Measurements from ENCODE around the gene HECTD1. TPM values are rescaled to one million over a fixed set of nuclear protein-coding genes. Genes with fewer than 3 reads are reported as not detected.
"Not testable (repeated sequence)": the region's sequence is repeated elsewhere in the genome, so short reads cannot be mapped to it uniquely, and the experiment has no call there.

The HECTD1 gene
- total and polyA plus RNA-seq, 3 experiments from 2014 or later, result 33.6 to 112 (median 101) TPM

GRCh38 chr14:31062908-31063307 is 144.7 kb downstream of the HECTD1 start:
- peaks cover 8 to 12% (median 10%) of the 10 kb centered on the region in 3 donors for H3K4me1 Mint-ChIP-seq
- peaks cover 0 to 11% (median 3%) of the 10 kb centered on the region in 3 donors for H3K36me3 Mint-ChIP-seq
- H3K4me1 ChIP-seq (ENCODE audit: insufficient read depth, low read length); H3K9me3 ChIP-seq (ENCODE audit: low read length); H3K27me3 ChIP-seq (ENCODE audit: insufficient read depth, low read length, poor library complexity, severe bottlenecking); H3K27me3 Mint-ChIP-seq; H3K36me3 ChIP-seq (ENCODE audit: insufficient read depth, low read length); POLR2A ChIA-PET; H3K4me3 Mint-ChIP-seq; H3K4me3 ChIP-seq (ENCODE audit: low read length); H3K27ac Mint-ChIP-seq; DNase-seq; H3K9me3 Mint-ChIP-seq; H3K27ac ChIP-seq (ENCODE audit: low read depth, low read length): not testable (repeated sequence)
- CTCF ChIA-PET, result interaction anchor here (0.7 kb wide), 1 partner anchor 566 kb away, joined by 3 read pairs; no protein-coding TSS in a partner anchor

DNA sequence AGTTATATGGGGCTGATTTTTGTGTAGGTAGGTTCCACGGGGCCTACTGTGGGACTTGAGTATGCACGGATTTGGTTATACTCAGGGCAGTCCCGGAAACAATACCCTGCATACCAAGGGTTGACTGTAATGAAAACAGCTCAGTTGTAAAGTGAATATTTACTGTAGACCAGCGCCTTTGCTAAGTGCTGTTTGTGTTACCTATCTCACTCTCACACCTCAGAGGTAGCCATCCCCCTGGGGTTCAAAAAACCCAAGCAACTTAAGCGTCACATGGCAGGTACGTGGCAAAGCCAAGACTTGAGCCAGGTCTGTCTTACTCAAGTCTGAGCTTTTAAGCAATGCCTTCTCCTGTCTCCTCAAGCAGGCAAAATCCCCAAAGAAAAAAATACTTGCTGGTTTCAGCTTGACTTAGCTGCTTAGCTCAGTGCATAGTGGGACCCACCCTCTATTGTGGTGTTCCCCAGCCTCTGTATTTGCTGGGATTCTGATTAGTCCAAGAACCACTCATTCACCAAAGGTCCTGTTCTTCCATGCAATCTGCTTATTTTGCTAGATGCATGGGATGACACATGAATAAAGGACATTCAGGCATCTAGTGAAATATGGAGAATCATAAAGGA is 147.2 kb downstream of the HECTD1 start:
- ChIA-PET POLR2A (no interaction called here), CTCF (no interaction called here)
- H3K27me3 ChIP-seq (ENCODE audit: insufficient read depth, low read length, poor library complexity, severe bottlenecking), result no peaks in the 10 kb centered on the region
- peaks cover 0 to 3% (median 2%) of the 10 kb centered on the region in 3 donors for H3K36me3 Mint-ChIP-seq
- no peak overlapping the region for H3K27ac Mint-ChIP-seq
- H3K4me3 ChIP-seq (ENCODE audit: low read length), result no peak overlapping the region
- no peak overlapping the region for H3K27ac ChIP-seq (ENCODE audit: low read depth, low read length)
- no peaks in the 10 kb centered on the region for H3K4me1 ChIP-seq (ENCODE audit: insufficient read depth, low read length)
- H3K9me3 ChIP-seq (ENCODE audit: low read length), result no peaks in the 10 kb centered on the region
- H3K27me3 Mint-ChIP-seq, result no peaks in the 10 kb centered on the region
- H3K4me3 Mint-ChIP-seq, result no peak overlapping the region
- no peaks in the 10 kb centered on the region for H3K9me3 Mint-ChIP-seq
- H3K36me3 ChIP-seq (ENCODE audit: insufficient read depth, low read length), result no peaks in the 10 kb centered on the region
- no peak for DNase-seq
- H3K4me1 Mint-ChIP-seq, result peaks cover 8 to 16% (median 13%) of the 10 kb centered on the region in 3 donors

- ChIA-PET POLR2A (no interaction called here), CTCF (no interaction called here)
- Mint-ChIP-seq H3K9me3 (no peaks in the 10 kb centered on the region), H3K27ac (peak overlapping the region in 1 of 8 donors; percentile 11), H3K27me3 (no peaks in the 10 kb centered on the region), H3K4me1 (peaks cover 8 to 16% (median 13%) of the 10 kb centered on the region in 3 donors), H3K36me3 (peaks cover 0 to 2% (median 1%) of the 10 kb centered on the region in 3 donors), H3K4me3 (no peak overlapping the region)
- no peak overlapping the region for H3K27ac ChIP-seq (ENCODE audit: low read depth, low read length)
- no peaks in the 10 kb centered on the region for H3K9me3 ChIP-seq (ENCODE audit: low read length)
- H3K4me1 ChIP-seq (ENCODE audit: insufficient read depth, low read length), result no peaks in the 10 kb centered on the region
- no peaks in the 10 kb centered on the region for H3K27me3 ChIP-seq (ENCODE audit: insufficient read depth, low read length, poor library complexity, severe bottlenecking)
- no peak overlapping the region for H3K4me3 ChIP-seq (ENCODE audit: low read length)
- DNase-seq, result no peak
- H3K36me3 ChIP-seq (ENCODE audit: insufficient read depth, low read length), result no peaks in the 10 kb centered on the region
These were observed 148.3 kb downstream of the HECTD1 start for GRCh38 chr14:31059152-31059924.

DNA sequence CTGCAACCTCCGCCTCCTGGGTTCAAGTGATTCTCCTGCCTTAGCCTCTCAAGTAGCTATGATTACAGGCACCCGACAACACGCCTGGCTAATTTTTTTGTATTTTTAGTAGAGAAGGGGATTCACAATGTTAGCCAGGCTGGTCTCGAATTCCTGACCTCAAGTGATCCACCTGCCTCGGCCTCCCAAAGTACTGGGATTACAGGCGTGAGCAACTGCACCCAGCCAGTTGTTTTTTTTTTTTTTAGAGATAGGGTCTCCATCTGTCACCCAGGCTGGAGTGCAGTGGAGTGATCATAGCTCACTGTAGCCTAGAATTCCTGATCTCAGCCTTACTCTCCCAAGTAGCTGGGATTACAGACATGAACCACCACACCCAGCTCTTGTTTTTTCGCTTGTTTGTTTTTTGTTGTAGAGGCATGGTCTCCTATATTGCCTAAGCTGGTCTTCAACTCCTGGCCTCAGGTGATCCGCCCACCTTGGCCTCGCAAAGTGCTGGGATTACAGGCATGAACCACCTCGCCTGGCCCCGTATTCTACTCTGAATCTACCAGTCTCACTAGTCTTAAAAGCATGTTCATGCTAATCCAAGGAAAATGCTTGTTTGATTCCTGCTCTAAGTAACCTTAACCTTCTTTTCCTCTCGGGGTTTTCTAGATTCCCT is 149.8 kb downstream of the HECTD1 start:
- H3K36me3 Mint-ChIP-seq, result peaks cover 0 to 3% (median 1%) of the 10 kb centered on the region in 3 donors
- CTCF ChIA-PET, result no interaction called here
- H3K4me1 ChIP-seq (ENCODE audit: insufficient read depth, low read length), result no peaks in the 10 kb centered on the region
- DNase-seq, result no peak
- H3K4me3 Mint-ChIP-seq, result no peak overlapping the region
- POLR2A ChIA-PET, result no interaction called here
- no peaks in the 10 kb centered on the region for H3K27me3 Mint-ChIP-seq
- H3K27me3 ChIP-seq (ENCODE audit: insufficient read depth, low read length, poor library complexity, severe bottlenecking), result no peaks in the 10 kb centered on the region
- H3K9me3 ChIP-seq (ENCODE audit: low read length), result no peaks in the 10 kb centered on the region
- no peaks in the 10 kb centered on the region for H3K36me3 ChIP-seq (ENCODE audit: insufficient read depth, low read length)
- H3K27ac Mint-ChIP-seq, result no peak overlapping the region
- H3K9me3 Mint-ChIP-seq, result no peaks in the 10 kb centered on the region
- no peak overlapping the region for H3K27ac ChIP-seq (ENCODE audit: low read depth, low read length)
- H3K4me1 Mint-ChIP-seq, result peaks cover 8 to 16% (median 13%) of the 10 kb centered on the region in 3 donors
- H3K4me3 ChIP-seq (ENCODE audit: low read length), result no peak overlapping the region

DNA sequence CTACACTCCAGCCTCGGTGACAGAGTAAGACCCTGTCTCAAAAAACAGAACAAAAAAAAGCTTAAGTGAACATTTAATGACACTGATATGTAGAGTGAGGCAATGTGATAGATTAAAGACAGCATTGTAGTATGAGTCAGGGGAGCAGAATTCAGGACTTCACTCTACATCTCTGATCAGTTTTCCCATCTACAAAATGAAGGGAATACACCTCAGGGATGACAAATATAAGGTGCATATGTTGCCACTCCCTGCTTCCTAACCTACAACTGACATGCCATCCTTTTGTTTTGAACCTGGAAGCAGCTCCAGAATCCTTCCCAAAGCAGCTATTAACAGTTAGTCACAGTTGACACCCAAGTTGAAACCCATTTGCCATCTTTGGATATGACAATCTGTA is 150.6 kb downstream of the HECTD1 start:
- H3K27ac Mint-ChIP-seq, result no peak overlapping the region
- no peak overlapping the region for H3K4me3 ChIP-seq (ENCODE audit: low read length)
- H3K27me3 ChIP-seq (ENCODE audit: insufficient read depth, low read length, poor library complexity, severe bottlenecking), result no peaks in the 10 kb centered on the region
- ChIA-PET CTCF (no interaction called here), POLR2A (no interaction called here)
- no peaks in the 10 kb centered on the region for H3K9me3 ChIP-seq (ENCODE audit: low read length)
- H3K4me3 Mint-ChIP-seq, result no peak overlapping the region
- H3K27ac ChIP-seq (ENCODE audit: low read depth, low read length), result no peak overlapping the region
- H3K4me1 Mint-ChIP-seq, result peaks cover 8 to 16% (median 13%) of the 10 kb centered on the region in 3 donors
- H3K36me3 Mint-ChIP-seq, result peaks cover 0 to 3% (median 1%) of the 10 kb centered on the region in 3 donors
- no peaks in the 10 kb centered on the region for H3K27me3 Mint-ChIP-seq
- H3K9me3 Mint-ChIP-seq, result no peaks in the 10 kb centered on the region
- H3K4me1 ChIP-seq (ENCODE audit: insufficient read depth, low read length), result no peaks in the 10 kb centered on the region
- H3K36me3 ChIP-seq (ENCODE audit: insufficient read depth, low read length), result no peaks in the 10 kb centered on the region
- no peak for DNase-seq

DNA sequence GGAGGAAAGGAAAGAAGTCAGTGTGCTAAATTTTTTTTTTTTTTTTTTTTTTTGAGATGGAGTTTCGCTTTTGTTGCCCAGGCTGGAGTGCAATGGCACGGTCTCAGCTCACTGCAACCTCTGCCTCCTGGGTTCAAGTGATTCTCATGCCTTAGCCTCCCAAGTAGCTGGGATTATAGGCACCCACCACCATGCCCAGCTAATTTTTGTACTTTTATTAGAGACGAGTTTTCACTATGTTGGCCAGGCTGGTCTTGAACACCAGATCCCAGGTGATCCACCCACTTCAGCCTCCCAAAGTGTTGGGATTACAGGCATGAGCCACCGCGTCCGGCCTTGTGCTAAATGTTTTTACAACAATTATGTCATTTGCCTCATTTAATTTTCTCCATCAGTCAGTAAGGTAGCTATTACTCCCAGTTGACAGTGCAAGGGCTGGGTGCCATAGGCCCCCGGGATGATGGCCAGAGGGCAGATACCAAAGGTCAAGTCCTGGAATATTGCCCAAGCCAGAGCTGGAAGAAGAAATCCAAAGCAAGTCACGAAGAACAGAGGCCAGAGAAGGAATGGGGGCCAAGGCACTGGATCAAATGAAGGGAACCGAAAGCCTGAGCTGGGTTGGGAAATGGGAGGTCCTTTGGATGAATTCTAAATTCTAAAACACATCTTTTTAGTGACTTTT is 154.5 kb downstream of the HECTD1 start:
- H3K9me3 Mint-ChIP-seq; H3K27me3 Mint-ChIP-seq; H3K27ac ChIP-seq (ENCODE audit: low read depth, low read length); H3K9me3 ChIP-seq (ENCODE audit: low read length); H3K4me3 ChIP-seq (ENCODE audit: low read length); H3K4me3 Mint-ChIP-seq; H3K4me1 ChIP-seq (ENCODE audit: insufficient read depth, low read length); DNase-seq; H3K36me3 ChIP-seq (ENCODE audit: insufficient read depth, low read length); POLR2A ChIA-PET; H3K4me1 Mint-ChIP-seq; H3K27me3 ChIP-seq (ENCODE audit: insufficient read depth, low read length, poor library complexity, severe bottlenecking); H3K27ac Mint-ChIP-seq: not testable (repeated sequence)
- peaks cover 0 to 11% (median 7%) of the 10 kb centered on the region in 3 donors for H3K36me3 Mint-ChIP-seq
- CTCF ChIA-PET, result interaction anchor here (1.0 kb wide), 1 partner anchor 13 kb away, joined by 5 read pairs; no protein-coding TSS in a partner anchor

GRCh38 chr14:31051511-31051910 is 156.1 kb downstream of the HECTD1 start:
- no peaks in the 10 kb centered on the region for H3K27me3 ChIP-seq (ENCODE audit: insufficient read depth, low read length, poor library complexity, severe bottlenecking)
- Mint-ChIP-seq H3K4me1 (peaks cover 4 to 10% (median 5%) of the 10 kb centered on the region in 3 donors), H3K9me3 (no peaks in the 10 kb centered on the region), H3K27ac (no peak overlapping the region), H3K36me3 (peaks cover 0 to 13% (median 7%) of the 10 kb centered on the region in 3 donors), H3K4me3 (no peak overlapping the region), H3K27me3 (no peaks in the 10 kb centered on the region)
- no peak overlapping the region for H3K4me3 ChIP-seq (ENCODE audit: low read length)
- no peak for DNase-seq
- ChIA-PET CTCF (no interaction called here), POLR2A (no interaction called here)
- no peaks in the 10 kb centered on the region for H3K36me3 ChIP-seq (ENCODE audit: insufficient read depth, low read length)
- H3K27ac ChIP-seq (ENCODE audit: low read depth, low read length), result no peak overlapping the region
- no peaks in the 10 kb centered on the region for H3K4me1 ChIP-seq (ENCODE audit: insufficient read depth, low read length)
- H3K9me3 ChIP-seq (ENCODE audit: low read length), result no peaks in the 10 kb centered on the region
